Raji (cell line): ENCODE data around the gene CLIP2.

Experiments used
- POLR2A ChIP-seq: IDR thresholded peaks from 2 replicates; pipeline ENCODE4 v1.6.1; 2011; ENCODE audit warnings: low read depth, low read length, control low read depth; ENCODE audit not compliant: insufficient read depth

Gene CLIP2

GRCh38 chr7:74306004-74306729, 17.0 kb downstream of the CLIP2 start:
- TF ChIP-seq POLR2A = no peak

GRCh38 chr7:74306730-74307469, 17.7 kb downstream of the CLIP2 start:
- no peak for TF ChIP-seq POLR2A

- TF ChIP-seq POLR2A = no peak
Observed at GRCh38 chr7:74307738-74308505, 18.7 kb downstream of the CLIP2 start.

- no peak for TF ChIP-seq POLR2A
Observed at GRCh38 chr7:74309181-74309580, 20.0 kb downstream of the CLIP2 start.

- TF ChIP-seq POLR2A = no peak
Observed at GRCh38 chr7:74311305-74311744, 22.1 kb downstream of the CLIP2 start.

- TF ChIP-seq POLR2A = no peak
Observed at GRCh38 chr7:74312418-74313028, 23.3 kb downstream of the CLIP2 start.

GRCh38 chr7:74317146-74317782, 28.1 kb downstream of the CLIP2 start:
- TF ChIP-seq POLR2A = no peak

- TF ChIP-seq POLR2A = no peak
Observed at GRCh38 chr7:74318043-74318442, 28.8 kb downstream of the CLIP2 start.

GRCh38 chr7:74320645-74321221, 31.5 kb downstream of the CLIP2 start:
- no peak for TF ChIP-seq POLR2A

- no peak for TF ChIP-seq POLR2A
Observed at GRCh38 chr7:74324531-74325209, 35.5 kb downstream of the CLIP2 start.

- no peak for TF ChIP-seq POLR2A
Observed at GRCh38 chr7:74325210-74325565, 36.0 kb downstream of the CLIP2 start.

GRCh38 chr7:74329225-74329624, 40.0 kb downstream of the CLIP2 start:
- TF ChIP-seq POLR2A = no peak

GRCh38 chr7:74332373-74333176, 43.4 kb downstream of the CLIP2 start:
- TF ChIP-seq POLR2A = no peak
